ENCODE results near the gene NLRC3. TPM values are rescaled to one million over a fixed set of nuclear protein-coding genes. Genes with fewer than 3 reads are reported as not detected.
"Not testable (repeated sequence)": the region's sequence is repeated elsewhere in the genome, so short reads cannot be mapped to it uniquely, and the experiment has no call there.

NLRC3 gene
- total RNA-seq, 1 donor from 2014 or later, result 0.04 TPM

DNA sequence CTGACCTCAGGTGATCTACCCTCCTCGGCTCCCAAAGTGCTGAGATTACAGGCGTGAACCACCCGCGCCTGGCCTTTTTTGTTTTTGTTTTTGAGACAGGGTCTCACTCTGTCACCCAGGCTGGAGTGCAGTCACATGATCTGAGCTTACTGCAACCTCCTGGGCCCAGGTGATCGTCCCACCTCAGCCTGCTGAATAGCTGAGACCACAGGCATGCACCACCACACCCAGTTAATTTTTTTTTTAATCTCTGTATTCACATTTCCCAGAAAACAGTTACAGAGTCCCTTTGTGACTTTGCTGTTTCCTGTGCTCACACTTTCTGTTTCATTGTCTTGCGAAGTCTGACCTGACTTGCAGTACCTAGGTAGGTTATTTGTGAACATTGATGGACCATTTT is 73.7 kb downstream of the NLRC3 start:
- Histone ChIP-seq H3K4me3 (ENCODE audit: low read depth, low read length) (no peak overlapping the region), H3K27me3 (ENCODE audit: control insufficient read depth, insufficient read depth, low read length) (no peaks in the 10 kb centered on the region), H3K36me3 (ENCODE audit: control insufficient read depth, insufficient read depth, low read length) (no peaks in the 10 kb centered on the region)
- TF ChIP-seq, protein P1, sequence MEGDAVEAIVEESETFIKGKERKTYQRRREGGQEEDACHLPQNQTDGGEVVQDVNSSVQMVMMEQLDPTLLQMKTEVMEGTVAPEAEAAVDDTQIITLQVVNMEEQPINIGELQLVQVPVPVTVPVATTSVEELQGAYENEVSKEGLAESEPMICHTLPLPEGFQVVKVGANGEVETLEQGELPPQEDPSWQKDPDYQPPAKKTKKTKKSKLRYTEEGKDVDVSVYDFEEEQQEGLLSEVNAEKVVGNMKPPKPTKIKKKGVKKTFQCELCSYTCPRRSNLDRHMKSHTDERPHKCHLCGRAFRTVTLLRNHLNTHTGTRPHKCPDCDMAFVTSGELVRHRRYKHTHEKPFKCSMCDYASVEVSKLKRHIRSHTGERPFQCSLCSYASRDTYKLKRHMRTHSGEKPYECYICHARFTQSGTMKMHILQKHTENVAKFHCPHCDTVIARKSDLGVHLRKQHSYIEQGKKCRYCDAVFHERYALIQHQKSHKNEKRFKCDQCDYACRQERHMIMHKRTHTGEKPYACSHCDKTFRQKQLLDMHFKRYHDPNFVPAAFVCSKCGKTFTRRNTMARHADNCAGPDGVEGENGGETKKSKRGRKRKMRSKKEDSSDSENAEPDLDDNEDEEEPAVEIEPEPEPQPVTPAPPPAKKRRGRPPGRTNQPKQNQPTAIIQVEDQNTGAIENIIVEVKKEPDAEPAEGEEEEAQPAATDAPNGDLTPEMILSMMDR (IDR thresholded peaks at IDR 0.05; ENCODE audit: insufficient read depth, low read length, poor library complexity, severe bottlenecking), result no peak
- no peak for DNase-seq (ENCODE audit: low read depth)

DNA sequence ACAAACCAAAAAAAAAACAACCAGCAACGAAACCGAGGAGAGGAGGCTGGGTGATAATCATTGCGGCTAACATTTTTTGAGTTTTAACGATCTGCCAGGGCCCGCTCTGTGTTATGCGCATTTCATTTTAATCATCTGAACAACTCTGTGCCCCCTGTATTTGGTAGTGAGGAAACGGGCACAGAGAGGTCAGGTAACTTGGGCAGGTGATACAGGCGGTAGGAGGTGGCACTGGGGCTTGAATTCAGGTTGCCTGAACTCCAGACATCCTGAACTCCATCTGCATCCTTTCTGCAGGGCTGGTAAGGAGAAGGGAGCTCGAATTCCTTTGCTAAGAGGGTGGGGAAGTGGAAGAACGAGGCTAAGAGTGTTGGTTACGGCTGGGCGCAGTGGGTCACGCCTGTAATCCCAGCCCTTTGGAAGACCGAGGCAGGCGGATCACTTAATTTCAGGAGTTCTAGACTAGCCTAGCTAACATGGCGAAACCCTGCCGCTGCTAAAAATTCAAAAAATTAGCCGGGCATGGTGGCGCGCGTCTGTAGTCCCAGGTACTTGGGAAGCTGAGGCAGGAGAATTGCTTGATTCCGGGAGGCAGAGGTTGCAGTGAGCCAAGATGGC is 75.3 kb downstream of the NLRC3 start:
- TF ChIP-seq, protein P1 (IDR thresholded peaks at IDR 0.05; ENCODE audit: insufficient read depth, low read length, poor library complexity, severe bottlenecking), result no peak
- no peak for DNase-seq (ENCODE audit: low read depth)
- peak overlapping the region; percentile 74 for H3K4me3 ChIP-seq (ENCODE audit: low read depth, low read length)
- no peaks in the 10 kb centered on the region for H3K27me3 ChIP-seq (ENCODE audit: control insufficient read depth, insufficient read depth, low read length)
- H3K36me3 ChIP-seq (ENCODE audit: control insufficient read depth, insufficient read depth, low read length), result no peaks in the 10 kb centered on the region

DNA sequence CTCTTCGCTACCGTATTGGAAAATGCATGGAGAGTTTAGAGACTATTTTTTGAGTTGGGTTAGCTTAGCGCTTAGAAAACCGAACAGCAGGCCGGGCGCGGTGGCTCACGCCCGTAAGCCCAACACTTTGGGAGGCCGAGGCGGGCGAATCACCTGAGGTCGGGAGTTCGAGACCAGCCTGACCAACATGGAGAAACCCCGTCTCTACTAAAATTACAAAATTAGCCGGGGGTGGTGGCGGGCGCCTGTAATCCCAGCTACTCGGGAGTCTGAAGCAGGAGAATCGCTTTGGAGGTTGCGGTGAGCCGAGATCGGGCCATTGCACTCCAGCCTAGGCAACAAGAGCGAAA is 75.8 kb downstream of the NLRC3 start:
- H3K27me3 ChIP-seq (ENCODE audit: control insufficient read depth, insufficient read depth, low read length); H3K36me3 ChIP-seq (ENCODE audit: control insufficient read depth, insufficient read depth, low read length); DNase-seq (ENCODE audit: low read depth): not testable (repeated sequence)
- peak overlapping the region; percentile 74 for H3K4me3 ChIP-seq (ENCODE audit: low read depth, low read length)

DNA sequence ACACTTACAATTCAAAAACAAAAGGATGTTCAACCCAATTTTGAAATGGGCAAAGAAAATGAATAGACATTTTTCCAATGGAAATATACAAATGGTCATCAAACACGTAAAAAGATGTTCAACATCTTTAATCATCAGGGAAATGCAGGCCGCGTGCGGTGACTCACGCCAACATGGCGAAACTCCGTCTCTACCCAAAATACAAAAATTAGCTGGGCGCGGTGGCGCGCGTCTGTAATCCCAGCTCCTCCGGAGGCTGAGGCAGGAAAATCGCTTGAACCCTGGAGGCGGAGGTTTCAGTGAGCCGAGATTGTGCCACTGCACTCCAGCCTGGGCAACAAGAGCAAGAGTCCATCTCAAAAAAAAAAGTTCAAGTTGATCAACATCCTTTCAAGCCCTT is 78.2 kb downstream of the NLRC3 start:
- TF ChIP-seq, protein P1 (IDR thresholded peaks at IDR 0.05; ENCODE audit: insufficient read depth, low read length, poor library complexity, severe bottlenecking), result no peak
- DNase-seq (ENCODE audit: low read depth), result no peak
- Histone ChIP-seq H3K27me3 (ENCODE audit: control insufficient read depth, insufficient read depth, low read length) (no peaks in the 10 kb centered on the region), H3K36me3 (ENCODE audit: control insufficient read depth, insufficient read depth, low read length) (no peaks in the 10 kb centered on the region), H3K4me3 (ENCODE audit: low read depth, low read length) (no peak overlapping the region)

DNA sequence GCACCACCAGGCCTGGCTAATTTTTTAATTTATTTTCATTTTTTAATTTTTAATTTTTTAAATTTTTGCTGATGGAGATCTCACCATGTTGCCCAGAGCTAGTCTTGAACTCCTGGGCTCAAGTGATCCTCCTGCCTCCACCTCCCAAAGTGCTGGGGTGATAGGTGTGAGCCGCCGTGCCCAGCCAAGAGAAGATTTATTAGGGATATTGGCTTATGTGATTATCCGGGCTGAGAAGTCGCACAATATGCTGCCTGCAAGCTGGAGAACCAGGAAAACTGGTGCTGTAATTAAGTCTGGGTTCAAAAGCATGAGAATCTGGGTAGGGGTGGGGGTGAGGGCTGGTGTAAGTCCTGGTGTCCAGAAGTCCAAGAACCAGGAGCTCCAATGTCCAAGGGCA is 79.4 kb downstream of the NLRC3 start:
- DNase-seq (ENCODE audit: low read depth), result no peak
- TF ChIP-seq, protein P1 (IDR thresholded peaks at IDR 0.05; ENCODE audit: insufficient read depth, low read length, poor library complexity, severe bottlenecking), result no peak
- Histone ChIP-seq H3K36me3 (ENCODE audit: control insufficient read depth, insufficient read depth, low read length) (no peaks in the 10 kb centered on the region), H3K27me3 (ENCODE audit: control insufficient read depth, insufficient read depth, low read length) (no peaks in the 10 kb centered on the region), H3K4me3 (ENCODE audit: low read depth, low read length) (no peak overlapping the region)

DNA sequence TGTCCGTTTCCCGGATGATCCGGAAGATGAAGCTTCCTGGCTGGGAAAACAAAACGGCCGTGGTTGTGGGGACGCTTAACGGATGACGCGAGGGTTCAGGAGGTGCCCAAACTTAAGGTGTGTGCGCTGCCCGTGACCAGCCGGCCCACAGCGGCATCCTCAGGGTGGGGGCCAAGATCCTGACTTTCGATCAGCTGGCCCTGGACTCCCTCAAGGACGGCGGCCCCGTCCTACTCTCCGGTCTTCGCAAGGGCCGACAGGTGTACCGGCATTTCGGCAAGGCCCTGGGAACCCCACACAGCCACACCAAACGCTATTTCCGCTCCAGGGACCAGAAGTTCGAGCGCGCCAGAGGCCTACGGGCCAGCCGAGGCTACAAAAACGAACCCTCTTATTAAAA is 80.8 kb downstream of the NLRC3 start:
- Histone ChIP-seq H3K4me3 (ENCODE audit: low read depth, low read length) (no peak overlapping the region), H3K36me3 (ENCODE audit: control insufficient read depth, insufficient read depth, low read length) (no peaks in the 10 kb centered on the region), H3K27me3 (ENCODE audit: control insufficient read depth, insufficient read depth, low read length) (no peaks in the 10 kb centered on the region)
- TF ChIP-seq, protein P1 (IDR thresholded peaks at IDR 0.05; ENCODE audit: insufficient read depth, low read length, poor library complexity, severe bottlenecking), result no peak
- no peak for DNase-seq (ENCODE audit: low read depth)

Data from kidney epithelial cell (primary cell).